ENCODE measurements around the gene IGFBP1.

Gene IGFBP1

GRCh38 chr7:45865594-45866410, 22.5 kb upstream of the IGFBP1 start:
- Histone ChIP-seq H3K9me3 (ENCODE audit: control insufficient read depth, low read length) (no peaks in the 10 kb centered on the region), H3K36me3 (ENCODE audit: control insufficient read depth, insufficient read depth, low read length) (no peaks in the 10 kb centered on the region), H3K4me3 (ENCODE audit: insufficient read depth, low read depth, low read length, poor library complexity, severe bottlenecking) (no peak overlapping the region), H3K27ac (ENCODE audit: insufficient read depth, low read length, poor library complexity, severe bottlenecking) (no peak overlapping the region), H3K27me3 (replicated peaks; ENCODE audit: control insufficient read depth, insufficient read depth, low read length, poor library complexity, severe bottlenecking) (no peaks in the 10 kb centered on the region), H3K4me1 (ENCODE audit: control insufficient read depth, insufficient read depth, low read length, poor library complexity, severe bottlenecking) (no peaks in the 10 kb centered on the region)
- DNase-seq, result no peak

GRCh38 chr7:45867471-45867870, 20.8 kb upstream of the IGFBP1 start:
- no peaks in the 10 kb centered on the region for H3K36me3 ChIP-seq (ENCODE audit: control insufficient read depth, insufficient read depth, low read length)
- no peaks in the 10 kb centered on the region for H3K9me3 ChIP-seq (ENCODE audit: control insufficient read depth, low read length)
- no peak overlapping the region for H3K27ac ChIP-seq (ENCODE audit: insufficient read depth, low read length, poor library complexity, severe bottlenecking)
- H3K4me3 ChIP-seq (ENCODE audit: insufficient read depth, low read depth, low read length, poor library complexity, severe bottlenecking), result no peak overlapping the region
- no peak for DNase-seq
- H3K4me1 ChIP-seq (ENCODE audit: control insufficient read depth, insufficient read depth, low read length, poor library complexity, severe bottlenecking), result no peaks in the 10 kb centered on the region
- H3K27me3 ChIP-seq (replicated peaks; ENCODE audit: control insufficient read depth, insufficient read depth, low read length, poor library complexity, severe bottlenecking), result no peaks in the 10 kb centered on the region

GRCh38 chr7:45869426-45869825, 18.9 kb upstream of the IGFBP1 start:
- no peak for DNase-seq
- Histone ChIP-seq H3K27ac (ENCODE audit: insufficient read depth, low read length, poor library complexity, severe bottlenecking) (no peak overlapping the region), H3K4me1 (ENCODE audit: control insufficient read depth, insufficient read depth, low read length, poor library complexity, severe bottlenecking) (no peaks in the 10 kb centered on the region), H3K4me3 (ENCODE audit: insufficient read depth, low read depth, low read length, poor library complexity, severe bottlenecking) (no peak overlapping the region), H3K9me3 (ENCODE audit: control insufficient read depth, low read length) (no peaks in the 10 kb centered on the region), H3K27me3 (replicated peaks; ENCODE audit: control insufficient read depth, insufficient read depth, low read length, poor library complexity, severe bottlenecking) (no peaks in the 10 kb centered on the region), H3K36me3 (ENCODE audit: control insufficient read depth, insufficient read depth, low read length) (no peaks in the 10 kb centered on the region)

GRCh38 chr7:45872116-45873034, 15.9 kb upstream of the IGFBP1 start:
- Histone ChIP-seq H3K27ac (ENCODE audit: insufficient read depth, low read length, poor library complexity, severe bottlenecking) (no peak overlapping the region), H3K9me3 (ENCODE audit: control insufficient read depth, low read length) (no peaks in the 10 kb centered on the region), H3K4me3 (ENCODE audit: insufficient read depth, low read depth, low read length, poor library complexity, severe bottlenecking) (no peak overlapping the region), H3K36me3 (ENCODE audit: control insufficient read depth, insufficient read depth, low read length) (no peaks in the 10 kb centered on the region), H3K4me1 (ENCODE audit: control insufficient read depth, insufficient read depth, low read length, poor library complexity, severe bottlenecking) (no peaks in the 10 kb centered on the region), H3K27me3 (replicated peaks; ENCODE audit: control insufficient read depth, insufficient read depth, low read length, poor library complexity, severe bottlenecking) (no peaks in the 10 kb centered on the region)
- DNase-seq, result no peak

GRCh38 chr7:45873035-45873354, 15.3 kb upstream of the IGFBP1 start, which contains the start of gene CCDC201:
Gene CCDC201 (minus strand): TSS chr7:45873082. CDS start chr7:45873007, 75 bp downstream.
- H3K36me3 ChIP-seq (ENCODE audit: control insufficient read depth, insufficient read depth, low read length), result no peaks in the 10 kb centered on the region
- no peaks in the 10 kb centered on the region for H3K9me3 ChIP-seq (ENCODE audit: control insufficient read depth, low read length)
- H3K27ac ChIP-seq (ENCODE audit: insufficient read depth, low read length, poor library complexity, severe bottlenecking), result no peak within 1 kb of the TSS
- no peak for DNase-seq
- no peaks in the 10 kb centered on the region for H3K4me1 ChIP-seq (ENCODE audit: control insufficient read depth, insufficient read depth, low read length, poor library complexity, severe bottlenecking)
- H3K4me3 ChIP-seq (ENCODE audit: insufficient read depth, low read depth, low read length, poor library complexity, severe bottlenecking), result no peak within 1 kb of the TSS
- H3K27me3 ChIP-seq (replicated peaks; ENCODE audit: control insufficient read depth, insufficient read depth, low read length, poor library complexity, severe bottlenecking), result no peaks in the 10 kb centered on the region

DNA sequence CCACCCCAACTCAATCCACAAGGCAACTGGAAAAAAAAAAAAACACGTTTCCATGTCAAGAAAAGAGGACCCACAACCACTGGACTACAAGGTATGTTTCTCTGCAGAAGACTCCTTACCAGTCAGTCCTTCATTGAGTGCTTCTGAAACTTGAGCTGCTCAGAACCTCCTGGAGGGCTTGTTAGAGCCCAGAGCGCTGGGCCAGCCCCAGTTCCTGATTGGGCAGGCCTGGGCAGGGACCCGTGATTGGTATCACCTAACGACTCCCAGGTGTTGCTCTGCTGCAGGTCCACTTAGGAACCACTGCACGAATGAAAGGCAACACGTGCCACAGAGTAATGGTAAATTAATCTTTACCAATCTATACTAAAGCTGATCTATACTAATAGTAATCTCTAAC, 14.9 kb upstream of the IGFBP1 start:
- no peak for DNase-seq
- Histone ChIP-seq H3K27me3 (replicated peaks; ENCODE audit: control insufficient read depth, insufficient read depth, low read length, poor library complexity, severe bottlenecking) (no peaks in the 10 kb centered on the region), H3K27ac (ENCODE audit: insufficient read depth, low read length, poor library complexity, severe bottlenecking) (no peak overlapping the region), H3K4me1 (ENCODE audit: control insufficient read depth, insufficient read depth, low read length, poor library complexity, severe bottlenecking) (no peaks in the 10 kb centered on the region), H3K9me3 (ENCODE audit: control insufficient read depth, low read length) (no peaks in the 10 kb centered on the region), H3K36me3 (ENCODE audit: control insufficient read depth, insufficient read depth, low read length) (no peaks in the 10 kb centered on the region), H3K4me3 (ENCODE audit: insufficient read depth, low read depth, low read length, poor library complexity, severe bottlenecking) (no peak overlapping the region)

- no peaks in the 10 kb centered on the region for H3K4me1 ChIP-seq (ENCODE audit: control insufficient read depth, insufficient read depth, low read length, poor library complexity, severe bottlenecking)
- DNase-seq, result no peak
These were observed 13.7 kb upstream of the IGFBP1 start for GRCh38 chr7:45874408-45875131.

DNA sequence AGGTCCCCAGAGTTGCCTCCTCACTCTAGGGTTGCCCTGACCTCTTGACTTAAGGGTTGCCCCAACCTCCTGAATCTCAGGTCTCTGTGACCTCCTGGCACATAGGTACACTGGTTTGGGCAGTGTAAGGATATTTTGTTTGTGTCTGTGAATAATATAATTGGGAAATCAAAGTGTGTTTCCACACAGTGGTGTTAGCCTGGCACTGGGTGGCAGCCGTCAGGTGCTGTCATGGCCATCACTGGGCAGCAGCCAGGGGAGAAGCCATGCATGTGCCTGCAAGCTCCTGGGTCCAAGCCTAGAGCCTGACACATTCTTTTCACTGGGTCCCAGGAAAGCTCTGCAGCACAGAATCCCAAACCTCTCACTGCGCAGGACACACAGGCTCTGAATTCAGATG, 11.8 kb upstream of the IGFBP1 start:
- no peaks in the 10 kb centered on the region for H3K4me1 ChIP-seq (ENCODE audit: control insufficient read depth, insufficient read depth, low read length, poor library complexity, severe bottlenecking)
- no peaks in the 10 kb centered on the region for H3K36me3 ChIP-seq (ENCODE audit: control insufficient read depth, insufficient read depth, low read length)
- no peaks in the 10 kb centered on the region for H3K27me3 ChIP-seq (replicated peaks; ENCODE audit: control insufficient read depth, insufficient read depth, low read length, poor library complexity, severe bottlenecking)
- no peak overlapping the region for H3K4me3 ChIP-seq (ENCODE audit: insufficient read depth, low read depth, low read length, poor library complexity, severe bottlenecking)
- DNase-seq, result no peak
- no peaks in the 10 kb centered on the region for H3K9me3 ChIP-seq (ENCODE audit: control insufficient read depth, low read length)
- no peak overlapping the region for H3K27ac ChIP-seq (ENCODE audit: insufficient read depth, low read length, poor library complexity, severe bottlenecking)

More at GRCh38 chr7:45874408-45875131, 13.7 kb upstream of the IGFBP1 start:
- Histone ChIP-seq H3K27ac (ENCODE audit: insufficient read depth, low read length, poor library complexity, severe bottlenecking) (no peak overlapping the region), H3K27me3 (replicated peaks; ENCODE audit: control insufficient read depth, insufficient read depth, low read length, poor library complexity, severe bottlenecking) (no peaks in the 10 kb centered on the region), H3K9me3 (ENCODE audit: control insufficient read depth, low read length) (no peaks in the 10 kb centered on the region), H3K4me3 (ENCODE audit: insufficient read depth, low read depth, low read length, poor library complexity, severe bottlenecking) (no peak overlapping the region), H3K36me3 (ENCODE audit: control insufficient read depth, insufficient read depth, low read length) (no peaks in the 10 kb centered on the region)

GRCh38 chr7:45878457-45879144, 9.7 kb upstream of the IGFBP1 start:
- H3K27ac ChIP-seq (ENCODE audit: insufficient read depth, low read length, poor library complexity, severe bottlenecking), result no peak overlapping the region
- DNase-seq, result no peak
- H3K9me3 ChIP-seq (ENCODE audit: control insufficient read depth, low read length), result no peaks in the 10 kb centered on the region
- no peaks in the 10 kb centered on the region for H3K36me3 ChIP-seq (ENCODE audit: control insufficient read depth, insufficient read depth, low read length)
- H3K4me1 ChIP-seq (ENCODE audit: control insufficient read depth, insufficient read depth, low read length, poor library complexity, severe bottlenecking), result no peaks in the 10 kb centered on the region
- H3K27me3 ChIP-seq (replicated peaks; ENCODE audit: control insufficient read depth, insufficient read depth, low read length, poor library complexity, severe bottlenecking), result no peaks in the 10 kb centered on the region
- H3K4me3 ChIP-seq (ENCODE audit: insufficient read depth, low read depth, low read length, poor library complexity, severe bottlenecking), result no peak overlapping the region

Data from effector memory CD4-positive, alpha-beta T cell (primary cell).